Spleen (tissue), 7 donors: ENCODE data around the gene KCTD8.

Experiments used
- POLR2AphosphoS5 ChIP-seq, 3 donors: sonication (generic); formaldehyde crosslinking; IDR thresholded peaks; one replicate each; pipeline ENCODE4 v1.5.1; 2017; ENCODE audit warnings: antibody characterized with exemption in 3 of 3
- TF ChIP-seq, protein P1 (sequence below), 11 experiments: fragments of 200-600 bp in 7 of 11; fragments of 450-650 bp in 4 of 11; sonication (generic) in 4 of 11; IDR thresholded peaks in 8 of 11; conservative IDR thresholded peaks in 3 of 11; 1 replicate in 7 of 11; 2 replicates in 4 of 11; pipeline versions ENCODE4 v1.4.0 to v1.8.0; 2016 to 2021; ENCODE audit warnings: antibody characterized with exemption in 11 of 11, inconsistent platforms in 4 of 11, mild to moderate bottlenecking in 1 of 11
- donor health status: DM: no; HTN: no; CAD: no; lungs with moderate emphysema.
- donor health status: DM: no; HTN: no; CAD: no.
- donor health status: DM: no; HTN: no; CAD: no.

- TF ChIP-seq, protein P1, sequence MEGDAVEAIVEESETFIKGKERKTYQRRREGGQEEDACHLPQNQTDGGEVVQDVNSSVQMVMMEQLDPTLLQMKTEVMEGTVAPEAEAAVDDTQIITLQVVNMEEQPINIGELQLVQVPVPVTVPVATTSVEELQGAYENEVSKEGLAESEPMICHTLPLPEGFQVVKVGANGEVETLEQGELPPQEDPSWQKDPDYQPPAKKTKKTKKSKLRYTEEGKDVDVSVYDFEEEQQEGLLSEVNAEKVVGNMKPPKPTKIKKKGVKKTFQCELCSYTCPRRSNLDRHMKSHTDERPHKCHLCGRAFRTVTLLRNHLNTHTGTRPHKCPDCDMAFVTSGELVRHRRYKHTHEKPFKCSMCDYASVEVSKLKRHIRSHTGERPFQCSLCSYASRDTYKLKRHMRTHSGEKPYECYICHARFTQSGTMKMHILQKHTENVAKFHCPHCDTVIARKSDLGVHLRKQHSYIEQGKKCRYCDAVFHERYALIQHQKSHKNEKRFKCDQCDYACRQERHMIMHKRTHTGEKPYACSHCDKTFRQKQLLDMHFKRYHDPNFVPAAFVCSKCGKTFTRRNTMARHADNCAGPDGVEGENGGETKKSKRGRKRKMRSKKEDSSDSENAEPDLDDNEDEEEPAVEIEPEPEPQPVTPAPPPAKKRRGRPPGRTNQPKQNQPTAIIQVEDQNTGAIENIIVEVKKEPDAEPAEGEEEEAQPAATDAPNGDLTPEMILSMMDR (IDR thresholded peaks at IDR 0.05 in 8 of 11, conservative IDR thresholded peaks at IDR 0.05 in 3 of 11): no peak
- TF ChIP-seq POLR2AphosphoS5 (IDR thresholded peaks at IDR 0.05): no peak
Observed at GRCh38 chr4:44415251-44415650, 33.4 kb downstream of the KCTD8 start.
